VCaP (cell line): Measurements from ENCODE around the gene PDGFD.

Source experiments
- H3K27ac ChIP-seq: fragments of 450-650 bp; 2 replicates; pipeline ENCODE4 v1.5.1; 2017
- TF ChIP-seq, protein P1 (sequence below): fragments of 450-650 bp; conservative IDR thresholded peaks from 2 replicates; pipeline ENCODE4 v1.5.1; 2017; ENCODE audit warnings: mild to moderate bottlenecking, moderate library complexity

PDGFD gene

DNA sequence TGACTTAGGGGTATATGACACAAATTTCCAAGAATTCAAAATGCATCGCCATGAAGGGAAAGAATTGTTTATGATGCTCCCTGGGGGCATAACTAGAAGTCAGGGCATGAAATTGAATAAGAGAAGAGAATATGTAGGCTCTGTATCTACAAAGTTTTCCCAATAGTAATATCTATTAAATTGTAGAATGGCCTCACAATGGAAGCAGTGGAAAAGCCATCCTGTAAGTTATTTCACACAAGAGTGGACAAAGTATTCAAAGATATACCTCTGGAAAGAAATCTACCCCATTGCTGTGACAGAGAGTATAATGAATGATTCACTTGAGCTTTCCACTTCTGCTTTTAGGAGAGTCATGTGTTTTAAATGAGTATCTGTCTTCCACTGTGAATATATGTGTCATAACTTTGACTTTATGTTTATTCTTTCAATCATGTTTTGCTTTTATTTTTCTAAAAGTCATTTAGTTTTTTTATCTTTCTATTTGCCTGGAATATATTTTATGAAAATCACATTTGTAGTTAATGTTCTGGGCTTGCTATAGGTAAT, 193.2 kb downstream of the PDGFD start:
- H3K27ac ChIP-seq: no peak overlapping the region

DNA sequence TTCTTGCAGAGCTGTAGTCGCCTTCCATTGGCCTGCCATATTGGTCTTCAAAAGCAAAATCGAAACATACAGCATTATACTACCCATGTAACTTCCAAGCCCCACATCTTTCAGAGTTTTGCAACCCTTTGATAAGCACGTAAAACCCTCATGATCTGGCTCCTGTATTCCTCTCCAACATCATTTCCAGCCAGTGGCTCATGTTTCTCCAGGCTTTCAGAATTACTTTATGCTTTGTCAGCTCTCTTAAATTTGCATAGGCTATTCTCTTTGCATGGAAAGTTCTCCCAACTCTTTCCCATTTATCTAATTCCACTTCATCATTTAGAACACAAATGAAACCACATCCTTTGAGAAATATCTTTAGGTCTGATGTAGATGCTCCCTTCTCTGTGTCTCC, 195.3 kb downstream of the PDGFD start:
- TF ChIP-seq, protein P1, sequence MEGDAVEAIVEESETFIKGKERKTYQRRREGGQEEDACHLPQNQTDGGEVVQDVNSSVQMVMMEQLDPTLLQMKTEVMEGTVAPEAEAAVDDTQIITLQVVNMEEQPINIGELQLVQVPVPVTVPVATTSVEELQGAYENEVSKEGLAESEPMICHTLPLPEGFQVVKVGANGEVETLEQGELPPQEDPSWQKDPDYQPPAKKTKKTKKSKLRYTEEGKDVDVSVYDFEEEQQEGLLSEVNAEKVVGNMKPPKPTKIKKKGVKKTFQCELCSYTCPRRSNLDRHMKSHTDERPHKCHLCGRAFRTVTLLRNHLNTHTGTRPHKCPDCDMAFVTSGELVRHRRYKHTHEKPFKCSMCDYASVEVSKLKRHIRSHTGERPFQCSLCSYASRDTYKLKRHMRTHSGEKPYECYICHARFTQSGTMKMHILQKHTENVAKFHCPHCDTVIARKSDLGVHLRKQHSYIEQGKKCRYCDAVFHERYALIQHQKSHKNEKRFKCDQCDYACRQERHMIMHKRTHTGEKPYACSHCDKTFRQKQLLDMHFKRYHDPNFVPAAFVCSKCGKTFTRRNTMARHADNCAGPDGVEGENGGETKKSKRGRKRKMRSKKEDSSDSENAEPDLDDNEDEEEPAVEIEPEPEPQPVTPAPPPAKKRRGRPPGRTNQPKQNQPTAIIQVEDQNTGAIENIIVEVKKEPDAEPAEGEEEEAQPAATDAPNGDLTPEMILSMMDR: no peak

More for the DNA sequence above, 193.2 kb downstream of the PDGFD start:
- TF ChIP-seq, protein P1: no peak

DNA sequence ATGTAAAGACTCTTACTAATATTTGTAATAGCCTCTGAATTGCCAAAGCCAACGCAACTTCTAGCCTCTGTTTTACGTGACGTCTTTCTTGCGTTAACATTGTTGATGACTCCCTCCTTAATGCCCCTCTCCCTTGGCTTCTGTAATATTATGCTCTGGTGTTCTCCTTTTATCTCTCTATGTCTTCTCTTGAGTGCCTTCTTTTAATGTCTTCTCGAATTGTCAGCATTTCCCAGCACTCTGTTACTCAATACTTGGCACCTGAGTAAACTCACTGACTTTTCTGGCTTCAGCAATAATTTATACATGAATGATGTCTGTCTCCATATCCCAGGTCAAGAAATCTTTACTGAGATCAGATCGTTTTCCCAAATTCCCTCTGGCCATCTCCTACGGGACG, 196.0 kb downstream of the PDGFD start:
- no peak overlapping the region for H3K27ac ChIP-seq
- TF ChIP-seq, protein P1: no peak

More for the DNA sequence above, 195.3 kb downstream of the PDGFD start:
- H3K27ac ChIP-seq: no peak overlapping the region

DNA sequence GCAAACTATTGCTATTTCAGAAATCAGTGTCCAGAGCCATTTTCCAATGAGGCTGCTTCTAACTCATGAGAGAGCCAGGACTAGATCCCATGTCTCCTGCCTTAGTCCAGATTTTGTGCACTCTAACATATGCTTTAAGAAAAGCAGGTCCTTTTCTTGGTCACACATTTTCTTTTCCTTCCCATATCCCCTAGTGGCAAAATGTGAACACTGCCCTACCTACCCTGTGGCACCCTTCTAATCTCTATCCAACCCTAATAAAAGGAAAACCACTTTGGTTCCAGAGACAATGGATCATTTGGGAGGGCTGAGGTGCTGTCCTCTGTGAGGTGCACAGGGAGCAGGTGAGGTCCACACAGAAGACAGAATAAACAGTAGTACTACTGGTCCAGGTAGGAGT, 199.6 kb downstream of the PDGFD start:
- H3K27ac ChIP-seq: no peak overlapping the region
- TF ChIP-seq, protein P1: no peak; the same call in 1 of the 2 replicates

DNA sequence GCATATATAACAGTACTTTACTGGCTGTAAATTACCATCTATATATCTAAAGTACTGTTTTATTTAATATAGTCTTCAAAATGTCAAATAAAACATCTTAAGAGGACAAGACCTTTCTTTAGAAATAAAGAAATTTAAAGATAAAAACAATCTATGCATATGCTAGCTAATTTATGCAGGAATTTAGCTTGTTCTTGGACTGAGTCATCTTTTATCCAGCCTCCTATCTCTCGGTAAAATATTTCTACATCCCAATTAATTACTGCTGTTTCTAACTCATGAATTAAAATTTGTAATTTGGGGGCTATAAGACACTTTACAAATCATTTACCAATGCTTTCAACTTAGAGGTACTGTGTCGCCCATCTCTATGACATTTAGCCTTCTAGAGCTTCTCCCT, 200.3 kb downstream of the PDGFD start:
- no peak overlapping the region for H3K27ac ChIP-seq
- TF ChIP-seq, protein P1: no peak

DNA sequence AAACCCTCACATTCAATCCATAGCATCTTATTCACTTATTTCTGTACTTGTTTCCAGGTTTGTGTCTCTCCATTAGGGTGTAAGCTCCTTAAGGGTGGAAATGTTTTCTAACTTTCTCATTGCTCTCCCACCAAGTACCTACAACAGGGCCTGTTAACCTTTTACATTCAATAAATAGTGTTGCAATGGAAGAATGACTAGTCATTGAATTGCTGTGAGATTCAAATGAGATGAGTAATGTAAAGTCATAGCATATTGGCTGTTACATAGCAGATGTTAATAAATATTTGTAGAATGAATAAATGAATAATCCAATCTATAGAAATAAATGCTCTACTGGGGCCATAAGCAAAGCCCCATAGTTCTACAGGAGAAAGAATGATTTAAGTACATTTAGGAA, 202.9 kb downstream of the PDGFD start:
- no peak overlapping the region for H3K27ac ChIP-seq

DNA sequence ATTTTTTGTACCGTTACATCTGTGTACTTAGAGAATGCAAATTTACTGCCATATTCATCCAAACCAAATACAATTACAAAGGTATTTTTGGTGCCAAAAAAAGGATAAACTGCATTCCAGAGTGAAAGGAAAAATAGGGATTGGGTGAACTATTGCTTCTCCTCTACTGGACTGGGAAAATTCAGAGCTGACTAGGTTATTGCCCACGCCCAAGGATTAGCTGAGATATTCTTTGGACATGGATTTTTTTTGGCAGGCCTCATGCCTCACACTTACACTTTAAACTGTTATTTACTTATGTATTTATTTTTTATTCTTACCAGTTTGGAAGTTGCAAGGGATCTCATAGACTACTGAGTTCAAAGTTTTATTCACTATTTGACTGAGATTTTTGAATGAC, 203.8 kb downstream of the PDGFD start:
- no peak overlapping the region for H3K27ac ChIP-seq
- TF ChIP-seq, protein P1: no peak

More for the DNA sequence above, 202.9 kb downstream of the PDGFD start:
- TF ChIP-seq, protein P1: no peak
